ENCODE measurements around the gene BICRA. TPM values are rescaled to one million over a fixed set of nuclear protein-coding genes. Genes with fewer than 3 reads are reported as not detected.
A peak's percentile ranks its signal among the peaks of the same experiment; 100 is the strongest.

The BICRA gene
- total and polyA plus RNA-seq, 12 donors, result 1.8 to 24.6 (median 9.0) TPM

DNA sequence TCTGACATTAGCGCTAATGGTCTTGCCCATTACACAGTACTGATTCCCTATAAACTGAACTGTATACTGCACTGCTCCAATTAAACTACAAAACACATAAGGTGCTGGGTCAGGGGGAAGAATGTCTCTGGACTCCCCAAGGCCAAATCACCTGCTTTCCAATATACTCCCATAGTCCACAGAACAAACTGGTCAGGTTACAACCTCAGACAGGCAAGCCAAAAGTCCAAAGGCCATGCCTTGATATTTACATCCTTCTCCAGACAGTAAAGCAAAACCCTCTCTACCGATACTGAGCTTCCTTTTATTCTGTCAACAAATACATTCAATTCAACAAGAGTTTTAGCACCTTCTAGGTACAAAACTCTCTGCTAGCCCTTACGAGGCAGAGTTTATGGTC lies 44.9 kb upstream of the BICRA start:
- WGBS, 4 donors, result 79 to 95% (median 90%) methylated on average over 3 of the region's 3 CpGs
- intact Hi-C loops (cut with DNase I), result no loop called here
- DNase-seq, result no peak

GRCh38 chr19:47569331-47569730 lies 39.6 kb upstream of the BICRA start:
- H3K4me3 ChIP-seq, result no peak overlapping the region
- no peaks in the 10 kb centered on the region for H3K9me3 ChIP-seq (replicated peaks in 1 of 3)
- H3K4me1 ChIP-seq (replicated peaks in 1 of 2), result peaks cover 0 to 5% of the 10 kb centered on the region in 2 donors
- DNase-seq, result no peak
- 84 to 91% (median 87%) methylated on average over 9 of the region's 9 CpGs for WGBS, 4 donors
- intact Hi-C loops (cut with DNase I), result no loop called here
- TF ChIP-seq POLR2A (IDR thresholded peaks at IDR 0.05), result no peak
- TF ChIP-seq CTCF (IDR thresholded peaks at IDR 0.05), result no peak
- no peaks in the 10 kb centered on the region for H3K27me3 ChIP-seq
- H3K36me3 ChIP-seq (replicated peaks in 1 of 2), result no peaks in the 10 kb centered on the region
- H3K27ac ChIP-seq, result no peak overlapping the region

More for the DNA sequence above, 44.9 kb upstream of the BICRA start:
- no peaks in the 10 kb centered on the region for H3K4me1 ChIP-seq (replicated peaks in 1 of 2)
- no peak overlapping the region for H3K27ac ChIP-seq
- no peaks in the 10 kb centered on the region for H3K9me3 ChIP-seq (replicated peaks in 1 of 3)
- TF ChIP-seq POLR2A (IDR thresholded peaks at IDR 0.05) (no peak), CTCF (IDR thresholded peaks at IDR 0.05) (no peak)
- H3K27me3 ChIP-seq, result no peaks in the 10 kb centered on the region
- H3K36me3 ChIP-seq (replicated peaks in 1 of 2), result no peaks in the 10 kb centered on the region
- no peak overlapping the region for H3K4me3 ChIP-seq

DNA sequence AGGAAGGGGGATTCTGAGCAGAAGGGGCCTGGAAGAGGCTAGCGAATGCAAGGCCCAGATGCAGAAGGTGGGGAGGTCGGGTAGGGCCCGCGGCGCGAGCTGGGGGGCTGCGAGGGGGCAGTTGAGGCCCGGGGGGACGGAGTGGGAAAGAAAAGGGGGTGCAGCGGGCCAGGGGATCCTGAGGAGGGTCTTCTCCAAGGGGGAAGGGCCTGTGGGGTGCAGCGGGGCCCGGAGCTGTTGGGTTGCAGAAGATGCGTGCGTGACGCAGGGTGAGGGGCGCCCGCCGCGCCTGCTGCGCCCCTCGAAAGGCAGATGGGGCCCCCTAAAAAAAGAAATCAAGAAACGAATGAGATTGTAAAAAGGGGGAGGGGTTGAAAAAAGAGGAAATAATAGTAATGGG lies 36.3 kb upstream of the BICRA start:
- no peaks in the 10 kb centered on the region for H3K36me3 ChIP-seq (replicated peaks in 1 of 2)
- 59 to 69% (median 67%) methylated on average over 22 of the region's 22 CpGs for WGBS, 4 donors
- no peak for DNase-seq
- intact Hi-C loops (cut with DNase I), result no loop called here
- H3K9me3 ChIP-seq (replicated peaks in 1 of 3), result no peaks in the 10 kb centered on the region
- H3K27ac ChIP-seq, result no peak overlapping the region
- H3K27me3 ChIP-seq, result no peaks in the 10 kb centered on the region
- TF ChIP-seq POLR2A (IDR thresholded peaks at IDR 0.05) (no peak), CTCF (IDR thresholded peaks at IDR 0.05) (no peak)
- peaks cover 0 to 5% of the 10 kb centered on the region in 2 donors for H3K4me1 ChIP-seq (replicated peaks in 1 of 2)
- H3K4me3 ChIP-seq, result peak overlapping the region in 1 of 4 donors; percentile 41

DNA sequence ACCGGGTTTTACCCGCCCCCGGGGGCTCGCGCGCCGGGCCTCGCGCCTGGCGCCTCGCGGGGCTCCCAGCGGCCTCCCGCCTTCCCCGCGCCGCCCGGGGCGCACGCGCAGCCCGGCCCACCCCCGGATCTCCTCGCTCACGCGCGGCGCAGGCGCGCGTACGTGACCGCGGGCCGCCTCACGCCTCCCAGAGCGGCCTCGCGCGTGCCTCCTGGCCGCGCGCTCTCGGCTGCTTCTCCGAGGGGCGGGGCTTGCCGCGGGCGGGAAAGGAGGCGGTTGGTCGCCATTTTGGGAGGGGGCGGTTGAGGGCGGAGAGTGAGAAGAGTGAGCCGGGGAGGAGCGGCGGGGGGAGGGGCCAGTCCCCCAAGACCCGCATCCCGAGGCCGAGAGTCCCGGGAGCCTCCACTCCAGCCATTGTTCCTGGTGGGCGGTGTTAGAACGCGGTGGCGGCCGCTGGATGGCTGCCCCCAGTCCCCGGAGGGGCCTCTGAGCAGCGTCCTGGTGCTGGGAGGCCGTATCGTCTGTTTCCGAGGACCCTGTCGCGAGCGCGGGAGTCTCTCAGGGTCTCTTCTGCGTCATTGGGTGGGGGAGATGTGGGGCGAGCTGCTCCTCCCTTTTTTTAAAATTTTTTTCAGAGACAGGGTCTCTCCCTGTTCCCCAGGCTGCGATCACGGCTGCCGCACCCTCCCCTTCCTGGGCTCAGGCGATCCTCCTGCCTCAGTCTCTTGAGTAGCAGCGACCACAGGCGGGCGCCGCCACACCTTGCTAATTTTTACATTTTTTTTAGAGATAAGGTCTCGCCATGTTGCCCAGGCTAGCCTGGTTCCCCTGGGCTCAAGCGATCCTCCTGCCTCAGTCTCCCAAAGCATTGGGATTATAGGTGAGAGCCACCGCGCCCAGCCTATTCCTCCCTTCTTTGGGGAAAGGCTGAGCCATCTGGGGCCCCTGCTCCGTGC lies 35.6 kb upstream of the BICRA start, which contains the start of gene ZNF541:
Gene ZNF541 (minus strand): TSS at position 78 of the 956 bp plus-strand sequence. CDS start 17,292 bp downstream, outside the sequence.
- intact Hi-C loops (cut with DNase I), result no loop called here
- Histone ChIP-seq H3K4me3 (peak within 1 kb of the TSS in 2 of 4 donors; percentile 26 to 41), H3K27ac (no peak within 1 kb of the TSS), H3K4me1 (replicated peaks in 1 of 2) (peaks cover 0 to 5% of the 10 kb centered on the region in 2 donors), H3K9me3 (replicated peaks in 1 of 3) (no peaks in the 10 kb centered on the region), H3K36me3 (replicated peaks in 1 of 2) (no peaks in the 10 kb centered on the region), H3K27me3 (no peaks in the 10 kb centered on the region)
- DNase-seq, result peak; percentile 44 to 79 (median 66)
- no peak for TF ChIP-seq POLR2A (IDR thresholded peaks at IDR 0.05)
- no peak for TF ChIP-seq CTCF (IDR thresholded peaks at IDR 0.05)
- 16 to 50% (median 18%) methylated on average over 25 to 88 of the region's 89 CpGs for WGBS, 4 donors

Data from adrenal gland (tissue), 12 donors.